Ishikawa (cell line): Measurements from ENCODE around the gene ARID4B.

ENCODE experiments used
- CREB1 ChIP-seq: IDR thresholded peaks from 2 replicates; pipeline ENCODE4 v1.6.1; 2012; ENCODE audit warnings: low read depth
- EP300 ChIP-seq: IDR thresholded peaks from 2 replicates; pipeline ENCODE4 v1.6.1; 2012; ENCODE audit warnings: borderline replicate concordance
- FOXM1 ChIP-seq: IDR thresholded peaks from 2 replicates; pipeline ENCODE4 v1.6.1; 2012; ENCODE audit warnings: low read depth, borderline replicate concordance
- TAF1 ChIP-seq: IDR thresholded peaks from 2 replicates; pipeline ENCODE4 v1.6.1; 2012; ENCODE audit warnings: low read depth, mild to moderate bottlenecking
- TCF12 ChIP-seq: IDR thresholded peaks from 2 replicates; pipeline ENCODE4 v1.6.1; 2012; ENCODE audit warnings: low read depth
- TEAD4 ChIP-seq: IDR thresholded peaks from 2 replicates; pipeline ENCODE4 v1.6.1; 2012
- YY1 ChIP-seq: IDR thresholded peaks from 2 replicates; pipeline ENCODE4 v1.6.1; 2012; ENCODE audit warnings: low read depth
- TF ChIP-seq, protein P1 (sequence below): IDR thresholded peaks from 2 replicates; pipeline ENCODE4 v1.6.1; 2012

DNA sequence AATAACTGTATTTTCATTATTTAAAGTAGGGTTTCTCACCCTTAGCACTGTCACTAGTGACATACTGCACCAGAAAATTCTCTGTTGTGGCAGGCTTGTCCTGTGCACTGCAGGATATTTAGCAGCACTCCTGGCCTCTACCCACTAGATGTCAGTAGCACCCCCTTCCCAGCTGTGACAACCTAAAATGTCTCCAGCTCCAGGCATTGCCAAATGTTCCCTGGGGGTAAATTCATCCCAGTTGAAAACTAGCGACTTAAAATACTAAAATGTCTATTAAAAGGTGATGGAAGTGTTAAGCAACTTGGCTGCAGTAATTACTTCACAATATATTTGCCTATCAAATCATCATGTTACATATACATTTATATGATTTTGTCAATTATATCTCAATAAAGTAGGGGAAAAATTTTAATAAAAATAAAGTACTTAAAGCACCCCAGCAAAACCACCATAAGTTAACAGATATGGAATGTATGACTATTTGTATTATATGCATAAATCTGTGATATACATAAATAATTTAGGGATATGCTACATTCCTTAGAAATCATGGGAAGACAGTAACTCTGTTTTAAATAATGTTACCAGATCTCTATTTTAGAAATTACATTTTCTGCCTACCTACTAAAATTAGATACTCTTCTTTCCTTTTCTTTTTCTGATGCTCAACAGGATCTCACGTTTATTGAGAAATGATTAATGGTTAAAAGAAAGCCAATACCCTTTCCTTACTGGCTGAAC is 74.6 kb downstream of the ARID4B start:
- TF ChIP-seq CREB1, result no peak
- peak; percentile 49; the same call in 1 of the 2 replicates for TF ChIP-seq YY1
- no peak for TF ChIP-seq TAF1
- TF ChIP-seq EP300, result no peak
- TF ChIP-seq, protein P1, sequence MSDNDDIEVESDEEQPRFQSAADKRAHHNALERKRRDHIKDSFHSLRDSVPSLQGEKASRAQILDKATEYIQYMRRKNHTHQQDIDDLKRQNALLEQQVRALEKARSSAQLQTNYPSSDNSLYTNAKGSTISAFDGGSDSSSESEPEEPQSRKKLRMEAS, result no peak
- TF ChIP-seq TEAD4, result 0 out of 2 replicates have a peak, but pooled peaks have one; percentile 16
- TF ChIP-seq TCF12, result no peak
- no peak for TF ChIP-seq FOXM1
